ENCODE measurements around the gene PRRG3. TPM values are rescaled to one million over a fixed set of nuclear protein-coding genes. Genes with fewer than 3 reads are reported as not detected.
A peak's percentile ranks its signal among the peaks of the same experiment; 100 is the strongest.

Gene PRRG3
- polyA plus RNA-seq, 4 donors = 0.64 to 0.69 TPM; not detected in 2

DNA sequence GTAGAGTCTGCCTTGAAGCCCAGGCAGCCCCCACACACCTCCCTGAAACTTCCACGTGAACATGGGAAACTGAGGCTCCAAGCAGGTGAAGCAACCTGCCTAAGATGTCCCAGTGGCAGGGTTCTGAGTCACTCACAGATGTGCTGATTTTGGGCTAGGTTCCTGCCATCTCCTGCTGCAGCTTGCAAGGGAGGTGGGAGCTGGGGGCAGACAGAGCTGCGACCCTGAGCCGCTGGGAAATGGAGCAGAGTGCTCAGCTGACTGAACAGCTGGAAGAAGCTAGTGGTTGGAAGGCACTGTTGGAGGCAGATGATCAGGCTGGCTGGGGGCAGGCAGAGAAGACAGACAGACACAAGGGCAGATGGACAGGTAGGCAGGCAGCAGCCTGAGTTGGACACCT, 17.0 kb downstream of the PRRG3 start:
- Histone ChIP-seq H3K27me3 (ENCODE audit: control insufficient read depth in 3 of 3, insufficient read depth in 3 of 3, low read length in 3 of 3) (no peaks in the 10 kb centered on the region), H3K4me1 (ENCODE audit: control insufficient read depth in 3 of 3, insufficient read depth in 2 of 3, low read depth in 1 of 3, low read length in 2 of 3) (no peaks in the 10 kb centered on the region), H3K4me3 (ENCODE audit: low read depth in 1 of 3, low read length in 3 of 3) (no peak overlapping the region), H3K27ac (ENCODE audit: low read depth in 1 of 3, low read length in 2 of 3) (no peak overlapping the region), H3K36me3 (ENCODE audit: control insufficient read depth in 3 of 3, insufficient read depth in 2 of 3, low read depth in 1 of 3, low read length in 3 of 3) (no peaks in the 10 kb centered on the region), H3K9me3 (ENCODE audit: control insufficient read depth in 2 of 2, insufficient read depth in 1 of 2, low read depth in 1 of 2, low read length in 1 of 2) (no peaks in the 10 kb centered on the region)
- no peak for DNase-seq
- FAIRE-seq = no peak
- WGBS, 3 donors = 52 to 56% (median 54%) methylated on average over 3 of the region's 3 CpGs

DNA sequence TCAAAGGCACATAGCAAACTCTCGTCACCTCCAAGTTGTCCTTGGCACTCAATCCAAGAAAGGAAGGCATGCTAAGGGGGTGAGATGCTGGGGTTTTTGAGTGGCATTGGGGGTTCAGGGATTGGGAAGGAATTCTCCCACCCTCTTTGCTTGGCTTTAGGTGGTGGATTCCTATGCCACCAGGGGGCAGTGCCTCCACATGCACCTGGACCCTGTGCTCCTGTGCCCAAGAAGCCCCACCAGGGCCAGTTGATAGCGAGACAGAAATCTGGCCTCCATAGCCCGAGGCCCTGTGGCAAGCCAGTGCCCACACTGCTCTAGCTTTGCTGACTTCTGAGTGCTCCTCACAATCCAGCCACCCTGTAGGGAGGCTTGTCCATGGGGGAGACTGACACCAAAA, 18.6 kb downstream of the PRRG3 start:
- FAIRE-seq (no peak), DNase-seq (peak; percentile 3 to 12)
- no peaks in the 10 kb centered on the region for H3K9me3 ChIP-seq (ENCODE audit: control insufficient read depth in 2 of 2, insufficient read depth in 1 of 2, low read depth in 1 of 2, low read length in 1 of 2)
- 30 to 63% (median 46%) methylated on average over 3 of the region's 3 CpGs for WGBS, 3 donors
- H3K4me1 ChIP-seq (ENCODE audit: control insufficient read depth in 3 of 3, insufficient read depth in 2 of 3, low read depth in 1 of 3, low read length in 2 of 3) = no peaks in the 10 kb centered on the region
- no peak overlapping the region for H3K4me3 ChIP-seq (ENCODE audit: low read depth in 1 of 3, low read length in 3 of 3)
- H3K36me3 ChIP-seq (ENCODE audit: control insufficient read depth in 3 of 3, insufficient read depth in 2 of 3, low read depth in 1 of 3, low read length in 3 of 3) = no peaks in the 10 kb centered on the region
- H3K27me3 ChIP-seq (ENCODE audit: control insufficient read depth in 3 of 3, insufficient read depth in 3 of 3, low read length in 3 of 3) = no peaks in the 10 kb centered on the region
- H3K27ac ChIP-seq (ENCODE audit: low read depth in 1 of 3, low read length in 2 of 3) = no peak overlapping the region

DNA sequence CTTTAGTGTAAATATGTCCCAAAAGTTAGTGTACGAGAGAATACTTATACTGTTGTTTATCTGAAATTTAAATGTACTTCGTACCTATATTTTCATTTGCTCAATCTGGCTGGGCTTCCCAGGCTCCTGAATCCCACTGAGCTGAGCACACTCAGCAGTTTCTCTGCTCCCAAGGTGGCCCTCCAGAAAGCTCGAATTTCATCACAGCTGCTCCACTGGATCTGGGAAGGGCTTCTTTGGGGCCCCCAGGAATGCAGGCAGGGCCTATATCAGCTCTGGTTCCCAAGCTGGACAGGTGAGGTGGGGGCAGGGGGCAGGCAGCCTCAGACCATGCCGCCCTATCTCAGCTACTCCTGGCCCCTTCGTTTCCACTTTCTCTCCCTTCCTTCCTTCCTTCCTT, 19.1 kb downstream of the PRRG3 start:
- FAIRE-seq = no peak
- no peaks in the 10 kb centered on the region for H3K27me3 ChIP-seq (ENCODE audit: control insufficient read depth in 3 of 3, insufficient read depth in 3 of 3, low read length in 3 of 3)
- 59 to 67% (median 62%) methylated on average over 5 of the region's 5 CpGs for WGBS, 3 donors

DNA sequence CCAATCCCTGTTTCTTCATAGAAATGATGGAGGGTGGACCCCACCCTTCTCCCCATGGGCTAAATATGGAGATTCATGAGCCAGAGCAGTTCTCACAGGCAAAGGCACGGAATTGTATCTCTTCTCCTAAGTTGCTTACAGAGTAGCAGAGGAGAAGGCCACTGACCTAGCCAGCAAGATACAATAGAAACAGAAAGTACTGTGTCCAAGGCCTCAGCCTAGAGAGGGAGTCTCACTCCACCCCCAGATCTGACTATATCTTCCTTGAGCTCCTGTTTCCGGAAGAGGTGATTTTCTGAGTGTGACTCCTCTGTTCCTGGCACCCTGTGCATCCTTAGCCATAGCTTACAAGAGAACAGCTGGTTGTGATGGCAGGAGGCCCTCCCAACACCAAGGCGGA, 20.5 kb downstream of the PRRG3 start, which contains the start of gene FATE1:
Gene FATE1, plus strand, starts transcription at position 284 of the 400 bp plus-strand sequence. Its CDS starts 85 bp downstream, at position 369.
- H3K27ac ChIP-seq (ENCODE audit: low read depth in 1 of 3, low read length in 2 of 3) = no peak within 1 kb of the TSS
- no peaks in the 10 kb centered on the region for H3K36me3 ChIP-seq (ENCODE audit: control insufficient read depth in 3 of 3, insufficient read depth in 2 of 3, low read depth in 1 of 3, low read length in 3 of 3)
- no peak for DNase-seq
- no peak within 1 kb of the TSS for H3K4me3 ChIP-seq (ENCODE audit: low read depth in 1 of 3, low read length in 3 of 3)
- no peaks in the 10 kb centered on the region for H3K27me3 ChIP-seq (ENCODE audit: control insufficient read depth in 3 of 3, insufficient read depth in 3 of 3, low read length in 3 of 3)
- FAIRE-seq = no peak
- H3K4me1 ChIP-seq (ENCODE audit: control insufficient read depth in 3 of 3, insufficient read depth in 2 of 3, low read depth in 1 of 3, low read length in 2 of 3) = no peaks in the 10 kb centered on the region
- no peaks in the 10 kb centered on the region for H3K9me3 ChIP-seq (ENCODE audit: control insufficient read depth in 2 of 2, insufficient read depth in 1 of 2, low read depth in 1 of 2, low read length in 1 of 2)
- 66 to 82% (median 81%) methylated on average over 3 of the region's 3 CpGs for WGBS, 3 donors

More for the DNA sequence above, 19.1 kb downstream of the PRRG3 start:
- Histone ChIP-seq H3K27ac (ENCODE audit: low read depth in 1 of 3, low read length in 2 of 3) (no peak overlapping the region), H3K9me3 (ENCODE audit: control insufficient read depth in 2 of 2, insufficient read depth in 1 of 2, low read depth in 1 of 2, low read length in 1 of 2) (no peaks in the 10 kb centered on the region), H3K4me3 (ENCODE audit: low read depth in 1 of 3, low read length in 3 of 3) (no peak overlapping the region), H3K36me3 (ENCODE audit: control insufficient read depth in 3 of 3, insufficient read depth in 2 of 3, low read depth in 1 of 3, low read length in 3 of 3) (no peaks in the 10 kb centered on the region), H3K4me1 (ENCODE audit: control insufficient read depth in 3 of 3, insufficient read depth in 2 of 3, low read depth in 1 of 3, low read length in 2 of 3) (no peaks in the 10 kb centered on the region)
- DNase-seq = no peak

DNA sequence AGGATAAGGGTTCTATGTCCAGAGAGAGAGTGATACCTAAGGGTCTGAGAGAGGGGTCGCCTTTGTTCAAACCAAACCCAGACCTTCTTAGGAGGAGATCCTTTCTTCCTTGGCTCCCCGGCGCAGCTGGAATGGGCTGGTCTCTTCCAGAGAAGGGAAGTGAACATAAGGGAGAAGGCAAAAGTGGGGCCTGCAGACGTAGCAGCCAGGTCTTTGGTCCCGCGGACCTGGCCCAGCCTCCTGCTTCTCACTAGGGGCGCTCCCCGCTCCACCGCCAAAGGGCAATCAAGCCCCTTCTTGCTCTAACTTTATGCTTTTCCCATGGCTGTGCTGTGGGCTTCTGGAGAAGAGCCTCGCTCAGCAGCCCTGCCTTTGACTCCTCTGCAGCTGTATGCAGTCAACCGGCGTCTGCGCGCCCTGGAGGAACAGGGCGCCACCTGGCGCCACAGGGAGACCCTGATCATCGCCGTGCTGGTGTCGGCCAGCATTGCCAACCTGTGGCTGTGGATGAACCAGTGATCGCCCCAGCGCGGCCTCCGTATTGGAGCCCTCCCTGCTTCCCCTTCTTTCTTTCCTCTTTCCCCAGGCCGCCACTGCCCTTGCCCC, 27.1 kb downstream of the PRRG3 start:
- Histone ChIP-seq H3K36me3 (ENCODE audit: control insufficient read depth in 3 of 3, insufficient read depth in 2 of 3, low read depth in 1 of 3, low read length in 3 of 3) (no peaks in the 10 kb centered on the region), H3K9me3 (ENCODE audit: control insufficient read depth in 2 of 2, insufficient read depth in 1 of 2, low read depth in 1 of 2, low read length in 1 of 2) (no peaks in the 10 kb centered on the region), H3K4me3 (ENCODE audit: low read depth in 1 of 3, low read length in 3 of 3) (no peak overlapping the region), H3K27me3 (ENCODE audit: control insufficient read depth in 3 of 3, insufficient read depth in 3 of 3, low read length in 3 of 3) (no peaks in the 10 kb centered on the region), H3K4me1 (ENCODE audit: control insufficient read depth in 3 of 3, insufficient read depth in 2 of 3, low read depth in 1 of 3, low read length in 2 of 3) (no peaks in the 10 kb centered on the region), H3K27ac (ENCODE audit: low read depth in 1 of 3, low read length in 2 of 3) (no peak overlapping the region)
- 42 to 53% (median 44%) methylated on average over 19 to 24 of the region's 24 CpGs for WGBS, 3 donors
- peak; percentile 15 to 46 for DNase-seq
- FAIRE-seq = no peak

DNA sequence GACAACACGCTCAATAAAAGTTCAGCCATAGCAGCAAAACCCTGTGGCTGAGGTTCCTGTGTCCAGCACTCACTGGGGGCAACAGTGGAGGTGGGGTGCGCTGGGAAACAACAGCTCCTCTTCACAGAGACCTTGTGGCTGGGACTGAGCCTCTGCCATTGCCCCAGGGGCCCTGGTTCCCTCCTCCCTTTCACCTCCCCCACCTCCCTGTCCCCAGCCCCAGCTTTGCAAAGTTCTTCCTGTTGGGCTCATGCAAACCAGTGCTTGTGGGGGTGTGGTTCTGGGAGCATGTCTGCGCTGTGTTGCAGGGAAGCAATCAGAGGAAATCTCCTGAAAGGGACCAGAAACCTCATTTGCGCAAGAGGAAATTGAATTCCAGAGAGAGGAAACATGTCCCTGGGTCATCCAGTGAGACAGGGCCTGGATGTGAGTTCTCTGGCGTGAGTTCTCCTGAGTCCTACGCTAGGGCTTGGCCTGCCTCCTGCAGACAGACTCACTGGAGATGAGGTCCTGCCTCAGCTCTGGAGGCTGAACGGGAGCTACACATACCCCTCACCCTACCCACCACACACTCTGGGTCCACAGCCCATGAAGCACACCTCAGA, 28.0 kb downstream of the PRRG3 start:
- H3K27me3 ChIP-seq (ENCODE audit: control insufficient read depth in 3 of 3, insufficient read depth in 3 of 3, low read length in 3 of 3) = no peaks in the 10 kb centered on the region
- H3K36me3 ChIP-seq (ENCODE audit: control insufficient read depth in 3 of 3, insufficient read depth in 2 of 3, low read depth in 1 of 3, low read length in 3 of 3) = no peaks in the 10 kb centered on the region
- FAIRE-seq = no peak
- H3K27ac ChIP-seq (ENCODE audit: low read depth in 1 of 3, low read length in 2 of 3) = no peak overlapping the region
- DNase-seq = no peak
- no peaks in the 10 kb centered on the region for H3K9me3 ChIP-seq (ENCODE audit: control insufficient read depth in 2 of 2, insufficient read depth in 1 of 2, low read depth in 1 of 2, low read length in 1 of 2)
- no peaks in the 10 kb centered on the region for H3K4me1 ChIP-seq (ENCODE audit: control insufficient read depth in 3 of 3, insufficient read depth in 2 of 3, low read depth in 1 of 3, low read length in 2 of 3)
- WGBS, 3 donors = 75 to 80% (median 78%) methylated on average over 7 of the region's 7 CpGs
- H3K4me3 ChIP-seq (ENCODE audit: low read depth in 1 of 3, low read length in 3 of 3) = no peak overlapping the region

DNA sequence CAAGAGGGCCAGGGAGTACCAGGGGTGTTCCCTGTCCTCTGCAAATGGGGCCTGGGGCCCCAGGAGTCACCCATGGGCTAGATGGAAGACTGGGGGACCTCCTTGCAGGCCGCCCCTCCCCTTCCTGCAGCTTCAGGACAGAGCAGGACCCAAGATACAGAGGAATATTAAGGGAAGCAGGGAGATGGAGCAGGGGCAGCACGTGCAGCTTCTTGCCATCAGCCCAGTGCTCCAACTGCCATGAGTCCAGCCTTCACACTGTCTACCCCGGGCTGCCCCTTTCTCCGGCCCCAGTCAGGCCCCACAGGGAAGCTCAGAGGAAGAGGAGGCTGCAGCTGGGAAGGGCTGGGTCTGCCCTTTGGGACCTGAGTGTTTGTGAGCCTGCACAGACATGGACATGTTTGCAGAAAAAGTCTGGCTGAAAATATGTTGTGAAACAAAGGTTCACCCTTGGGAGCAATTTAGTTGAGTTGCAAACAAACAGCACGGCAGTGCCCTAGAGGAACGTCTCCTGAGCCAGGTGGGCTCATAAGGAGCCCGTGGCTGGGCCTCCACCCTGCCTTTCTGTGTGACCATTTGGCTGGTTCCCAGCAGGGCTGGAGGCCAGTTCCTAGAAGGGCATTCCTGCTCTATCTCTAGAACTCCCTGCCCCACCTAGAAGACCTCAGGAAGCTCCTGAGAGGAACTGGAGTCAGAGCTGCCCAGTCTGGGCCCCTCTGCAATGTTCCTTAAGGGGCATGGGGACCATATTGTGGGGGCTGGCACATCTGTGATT, 29.5 kb downstream of the PRRG3 start:
- Histone ChIP-seq H3K4me1 (ENCODE audit: control insufficient read depth in 3 of 3, insufficient read depth in 2 of 3, low read depth in 1 of 3, low read length in 2 of 3) (no peaks in the 10 kb centered on the region), H3K27me3 (ENCODE audit: control insufficient read depth in 3 of 3, insufficient read depth in 3 of 3, low read length in 3 of 3) (no peaks in the 10 kb centered on the region), H3K36me3 (ENCODE audit: control insufficient read depth in 3 of 3, insufficient read depth in 2 of 3, low read depth in 1 of 3, low read length in 3 of 3) (no peaks in the 10 kb centered on the region), H3K27ac (ENCODE audit: low read depth in 1 of 3, low read length in 2 of 3) (no peak overlapping the region), H3K4me3 (ENCODE audit: low read depth in 1 of 3, low read length in 3 of 3) (no peak overlapping the region), H3K9me3 (ENCODE audit: control insufficient read depth in 2 of 2, insufficient read depth in 1 of 2, low read depth in 1 of 2, low read length in 1 of 2) (no peaks in the 10 kb centered on the region)
- DNase-seq (no peak), FAIRE-seq (no peak)
- WGBS, 3 donors = 35 to 50% (median 41%) methylated on average over 6 to 7 of the region's 7 CpGs

DNA sequence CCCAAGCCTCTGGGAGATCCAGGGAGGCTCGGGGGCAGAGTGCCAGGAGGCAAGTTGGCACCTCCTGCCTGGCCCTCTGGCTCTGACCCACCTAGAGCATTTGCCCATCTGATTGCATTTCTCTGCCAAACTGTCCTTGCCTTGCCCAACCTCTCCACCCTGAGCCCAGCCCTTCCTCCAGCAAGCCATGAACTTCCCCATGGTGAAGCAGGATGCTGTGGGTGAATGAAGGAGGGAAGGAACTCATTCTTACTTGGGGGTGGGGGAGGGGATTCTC, 30.0 kb downstream of the PRRG3 start:
- WGBS, 3 donors = 8 to 50% (median 33%) methylated on average over 1 of the region's 1 CpG
- no peaks in the 10 kb centered on the region for H3K27me3 ChIP-seq (ENCODE audit: control insufficient read depth in 3 of 3, insufficient read depth in 3 of 3, low read length in 3 of 3)
- DNase-seq (no peak), FAIRE-seq (no peak)
- no peak overlapping the region for H3K27ac ChIP-seq (ENCODE audit: low read depth in 1 of 3, low read length in 2 of 3)
- H3K4me3 ChIP-seq (ENCODE audit: low read depth in 1 of 3, low read length in 3 of 3) = no peak overlapping the region
- no peaks in the 10 kb centered on the region for H3K4me1 ChIP-seq (ENCODE audit: control insufficient read depth in 3 of 3, insufficient read depth in 2 of 3, low read depth in 1 of 3, low read length in 2 of 3)
- no peaks in the 10 kb centered on the region for H3K9me3 ChIP-seq (ENCODE audit: control insufficient read depth in 2 of 2, insufficient read depth in 1 of 2, low read depth in 1 of 2, low read length in 1 of 2)
- H3K36me3 ChIP-seq (ENCODE audit: control insufficient read depth in 3 of 3, insufficient read depth in 2 of 3, low read depth in 1 of 3, low read length in 3 of 3) = no peaks in the 10 kb centered on the region
